ENCODE measurements around the gene FGD2.
"Not testable (repeated sequence)": the region's sequence is repeated elsewhere in the genome, so short reads cannot be mapped to it uniquely, and the experiment has no call there.

The FGD2 gene

DNA sequence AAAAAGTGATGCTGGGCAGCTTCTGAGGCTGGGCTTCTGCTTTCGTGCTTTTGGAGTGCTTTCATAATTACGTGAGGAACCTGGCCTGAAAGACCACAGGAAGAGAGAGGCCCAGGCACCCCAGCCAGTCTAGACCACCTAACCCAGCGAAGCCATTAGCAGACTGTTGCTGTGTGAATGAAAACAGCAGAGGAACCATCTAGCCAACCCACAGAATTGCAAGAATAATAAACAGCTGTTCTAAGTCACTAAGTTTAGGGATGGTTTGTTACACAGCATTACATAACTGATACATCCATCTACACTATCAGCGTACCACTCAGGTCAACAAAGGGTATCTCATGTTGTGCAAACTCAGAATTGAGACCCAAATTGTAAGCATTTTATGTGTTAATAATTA is 34.5 kb downstream of the FGD2 start:
- no peak for DNase-seq (ENCODE audit: low read depth)

DNA sequence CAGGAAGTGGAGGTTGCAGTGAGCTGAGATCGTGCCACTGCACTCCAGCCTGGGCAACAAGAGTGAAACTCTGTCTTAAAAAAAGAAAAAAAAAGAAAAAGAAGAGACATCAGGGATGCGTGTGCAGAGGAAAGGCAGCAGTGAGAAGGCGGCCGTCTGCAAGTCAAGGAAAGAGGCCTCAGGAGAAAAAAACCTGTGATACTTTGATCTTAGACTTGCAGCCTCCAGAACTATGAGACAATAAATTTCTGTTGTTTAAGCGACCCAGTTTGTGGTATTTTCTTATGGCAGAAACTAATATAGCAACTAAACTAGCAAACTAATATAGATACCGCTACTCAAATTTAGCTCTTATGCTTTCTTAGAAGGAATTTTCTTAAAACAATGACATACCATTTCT is 36.1 kb downstream of the FGD2 start:
- no peak for DNase-seq (ENCODE audit: low read depth)

DNA sequence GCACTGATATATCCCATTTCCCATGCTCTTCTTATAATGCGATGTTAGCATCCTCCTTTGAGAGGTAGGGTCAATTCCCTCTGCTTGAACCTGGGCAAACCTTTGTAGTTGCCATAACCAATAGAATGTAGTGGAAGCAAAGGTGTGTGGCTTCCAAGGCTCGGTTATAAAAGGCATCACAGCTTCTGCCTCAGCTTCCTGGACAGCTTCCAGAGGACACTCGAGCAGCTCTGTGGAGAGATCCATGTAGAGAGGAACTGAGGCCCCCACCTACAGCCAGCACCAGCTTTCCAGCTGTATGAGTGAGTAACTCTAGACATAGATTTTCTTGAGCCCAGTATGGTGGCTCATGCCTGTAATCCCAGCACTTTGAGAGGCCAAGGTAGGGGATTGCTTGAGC is 36.7 kb downstream of the FGD2 start:
- no peak for DNase-seq (ENCODE audit: low read depth)

DNA sequence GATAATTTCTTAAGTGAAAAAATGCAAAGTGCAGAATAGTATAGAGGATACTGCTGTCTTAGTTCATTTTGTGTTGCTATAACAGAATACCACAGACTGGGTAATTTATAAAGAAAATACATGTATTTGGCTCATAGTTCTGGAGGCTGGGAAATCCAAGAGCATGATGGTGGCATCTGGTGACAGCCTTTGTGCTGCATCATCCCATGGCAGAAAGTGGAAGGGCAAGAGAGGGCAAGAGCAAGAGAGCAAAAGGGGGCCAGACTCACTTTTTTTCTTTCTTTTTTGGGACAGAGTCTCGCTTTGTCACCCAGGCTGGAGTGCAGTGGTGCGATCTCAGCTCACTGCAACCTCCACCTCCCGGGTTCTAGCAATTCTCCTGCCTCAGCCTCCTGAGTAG is 37.6 kb downstream of the FGD2 start:
- not testable (repeated sequence) for DNase-seq (ENCODE audit: low read depth)

DNA sequence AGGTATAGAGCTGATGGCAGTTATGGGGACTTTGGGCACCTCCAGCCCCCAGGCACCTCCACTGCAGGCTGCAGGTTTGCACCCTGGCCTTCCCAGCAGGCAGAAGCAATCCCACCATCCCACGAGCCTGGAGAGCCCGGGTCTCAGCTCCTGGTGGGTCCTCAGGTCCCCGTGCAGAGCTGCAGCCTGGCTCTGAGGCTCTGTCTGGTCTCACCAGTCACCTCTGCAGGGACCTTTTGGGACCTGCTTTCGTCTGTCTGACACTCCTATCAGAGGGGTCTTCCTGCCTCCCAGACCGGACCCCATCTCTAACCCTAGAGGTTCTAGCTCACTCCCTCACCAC is 41.9 kb downstream of the FGD2 start:
- no peak for DNase-seq (ENCODE audit: low read depth)

DNA sequence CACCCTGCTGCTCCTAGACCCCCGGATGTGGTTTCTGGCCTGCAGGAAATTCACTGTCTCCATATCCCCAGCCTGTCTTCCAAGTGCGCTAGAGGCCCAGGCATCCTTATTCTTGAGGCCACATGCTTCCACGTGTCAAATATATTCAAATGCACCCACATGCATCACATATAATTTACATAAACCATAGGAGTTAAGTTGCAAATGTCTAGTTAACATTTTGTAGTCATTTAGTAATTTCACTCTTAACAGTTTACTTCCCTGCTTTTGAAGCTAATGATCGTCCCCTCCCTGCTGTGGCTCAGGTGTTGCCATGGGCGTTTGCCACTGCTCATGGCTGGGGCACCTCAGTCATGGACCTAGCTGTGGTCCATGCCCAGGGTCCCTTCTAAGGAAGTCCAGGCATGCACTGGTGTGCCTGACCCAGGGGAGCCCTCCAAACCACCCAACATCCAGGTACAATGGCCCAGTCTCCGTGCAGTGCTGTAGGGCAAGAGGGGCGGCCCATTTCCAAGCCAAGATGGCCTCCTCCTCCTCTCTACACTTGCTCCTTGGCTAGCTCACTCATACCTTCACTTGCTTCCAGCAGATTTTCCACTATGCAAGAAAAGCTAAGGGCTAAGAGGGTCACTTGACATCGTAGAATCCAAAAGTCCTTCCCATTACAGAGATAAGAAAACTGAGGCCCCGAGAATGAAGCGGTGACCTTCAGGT is 42.4 kb downstream of the FGD2 start:
- DNase-seq (ENCODE audit: low read depth), result no peak

DNA sequence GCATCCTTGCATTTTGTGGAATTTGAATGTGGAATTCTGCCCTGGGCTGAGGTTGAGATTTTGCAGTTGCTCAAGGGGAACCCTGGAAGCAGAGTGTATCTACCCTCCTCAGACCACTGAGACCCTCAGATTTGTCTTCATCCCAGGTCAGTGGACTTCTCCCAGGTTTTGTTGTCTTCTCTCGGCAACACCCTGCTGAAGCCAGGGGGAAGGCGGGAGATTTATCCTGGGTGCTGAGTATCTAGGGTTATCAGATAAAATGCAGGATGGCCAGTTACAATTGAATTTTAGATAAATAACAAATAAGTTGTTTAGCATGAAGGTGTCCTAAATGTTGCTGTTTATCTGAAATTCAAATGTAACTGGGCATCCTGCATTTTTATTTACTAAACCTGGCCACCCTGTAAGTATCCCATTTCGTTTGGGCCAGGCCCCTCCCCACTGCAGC is 43.0 kb downstream of the FGD2 start:
- no peak for DNase-seq (ENCODE audit: low read depth)

DNA sequence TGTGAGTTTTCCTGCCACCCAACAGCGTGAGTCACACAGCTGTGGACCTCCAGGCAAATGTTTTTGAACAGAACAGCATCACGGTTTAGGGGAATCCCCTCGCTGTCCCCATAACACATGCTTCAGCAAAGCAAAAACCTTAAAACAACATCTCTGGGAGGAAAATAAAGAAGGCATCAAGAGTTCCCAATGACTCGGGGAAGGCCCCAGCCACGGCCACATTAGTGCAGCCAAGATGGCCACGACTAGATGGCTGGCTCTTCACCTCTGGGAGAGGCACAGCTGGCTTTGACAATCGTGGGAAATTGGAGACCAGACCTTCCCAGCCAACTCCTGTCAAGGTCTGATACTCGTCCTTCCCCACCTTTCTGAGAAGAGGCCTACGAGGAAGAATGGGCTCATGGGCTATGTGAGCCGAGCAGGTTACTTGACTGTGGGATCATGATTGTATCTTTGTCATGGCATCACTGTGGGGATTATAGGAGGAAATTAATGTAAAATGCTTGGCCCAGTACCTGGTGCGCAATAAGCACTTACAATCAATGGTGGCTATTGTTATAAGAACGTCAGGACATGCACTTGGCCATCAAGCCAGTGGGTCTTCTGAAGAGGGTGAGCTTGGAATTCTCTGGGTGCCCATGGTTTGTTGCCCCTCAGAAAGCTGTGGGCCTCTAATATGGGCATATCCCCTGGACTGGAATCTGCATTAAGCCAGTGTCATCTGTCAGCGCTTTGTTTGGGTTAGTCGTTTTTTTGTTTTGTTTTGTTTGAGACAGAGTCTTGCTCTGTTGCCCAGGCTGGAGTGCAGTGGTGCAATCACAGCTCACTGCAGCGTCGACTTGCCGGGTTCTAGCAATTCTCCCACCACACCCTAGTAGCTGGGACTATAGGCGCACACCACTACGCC is 43.6 kb downstream of the FGD2 start:
- peak; percentile 37 for DNase-seq (ENCODE audit: low read depth)

DNA sequence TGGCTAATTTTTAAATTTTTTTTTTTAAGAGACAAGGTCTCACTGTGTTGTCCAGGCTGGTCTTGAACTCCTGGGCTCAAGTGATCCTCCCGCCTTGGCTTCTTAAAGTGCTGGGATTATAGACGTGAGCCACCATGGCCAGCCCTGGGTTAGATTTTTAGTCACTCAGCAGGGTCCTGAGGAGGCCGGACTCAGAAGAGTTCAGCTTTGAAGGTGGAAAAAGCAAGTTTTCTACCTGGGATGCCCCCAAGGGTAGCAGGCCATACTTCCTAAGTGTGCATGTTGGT is 44.2 kb downstream of the FGD2 start:
- no peak for DNase-seq (ENCODE audit: low read depth)

DNA sequence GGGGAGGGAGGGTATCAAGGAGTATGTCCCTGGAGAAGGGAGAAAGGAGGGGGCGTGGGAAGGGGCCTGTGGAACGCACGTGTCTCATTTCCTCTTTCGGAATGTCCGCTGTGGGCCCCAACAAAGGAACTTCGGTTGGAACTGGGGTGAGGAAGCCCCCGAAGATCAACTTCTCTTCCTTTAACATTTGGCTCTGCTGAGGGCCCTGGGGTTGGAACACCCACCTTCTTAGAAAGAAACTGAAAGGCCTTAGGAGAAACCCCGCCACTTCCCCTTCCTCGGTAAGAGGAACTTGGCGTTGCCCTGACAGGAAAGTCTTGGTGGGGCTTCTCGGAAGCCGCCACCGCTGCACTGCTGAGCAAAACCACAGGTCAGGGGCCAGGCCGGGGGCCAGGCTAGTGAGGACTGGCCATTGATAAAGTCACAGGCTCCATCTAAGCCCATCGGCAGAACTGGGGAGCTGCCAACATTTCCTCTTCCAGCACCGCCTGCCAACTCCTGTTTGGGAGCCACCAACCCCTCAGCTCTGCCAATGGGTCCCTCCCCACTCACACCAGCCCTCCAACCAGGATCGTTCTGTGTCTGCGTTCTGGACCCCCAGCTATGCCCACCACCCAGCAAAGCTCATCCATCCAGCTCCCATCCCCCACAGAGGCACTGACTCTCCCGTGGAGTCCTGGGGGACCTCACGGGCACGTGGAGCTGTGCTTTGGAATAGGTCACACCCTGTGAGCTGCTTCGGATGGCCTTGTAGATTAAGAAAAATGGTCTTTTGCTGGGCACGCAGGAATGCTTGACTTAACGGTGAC is 44.8 kb downstream of the FGD2 start:
- DNase-seq (ENCODE audit: low read depth), result no peak

DNA sequence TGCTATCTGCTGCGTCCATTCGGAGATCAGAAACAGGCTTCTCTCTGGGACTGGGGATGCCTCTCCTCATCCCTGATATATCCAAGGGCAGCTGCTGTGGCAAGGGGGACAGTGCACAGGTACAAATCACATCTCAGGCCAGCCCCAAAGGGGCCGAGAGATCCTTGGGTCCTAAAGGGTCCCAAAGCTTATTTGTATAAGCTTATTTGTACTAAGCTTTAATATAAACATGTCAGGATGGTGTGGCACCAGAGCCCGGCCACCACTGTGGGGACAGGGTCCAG is 45.3 kb downstream of the FGD2 start:
- DNase-seq (ENCODE audit: low read depth), result no peak

DNA sequence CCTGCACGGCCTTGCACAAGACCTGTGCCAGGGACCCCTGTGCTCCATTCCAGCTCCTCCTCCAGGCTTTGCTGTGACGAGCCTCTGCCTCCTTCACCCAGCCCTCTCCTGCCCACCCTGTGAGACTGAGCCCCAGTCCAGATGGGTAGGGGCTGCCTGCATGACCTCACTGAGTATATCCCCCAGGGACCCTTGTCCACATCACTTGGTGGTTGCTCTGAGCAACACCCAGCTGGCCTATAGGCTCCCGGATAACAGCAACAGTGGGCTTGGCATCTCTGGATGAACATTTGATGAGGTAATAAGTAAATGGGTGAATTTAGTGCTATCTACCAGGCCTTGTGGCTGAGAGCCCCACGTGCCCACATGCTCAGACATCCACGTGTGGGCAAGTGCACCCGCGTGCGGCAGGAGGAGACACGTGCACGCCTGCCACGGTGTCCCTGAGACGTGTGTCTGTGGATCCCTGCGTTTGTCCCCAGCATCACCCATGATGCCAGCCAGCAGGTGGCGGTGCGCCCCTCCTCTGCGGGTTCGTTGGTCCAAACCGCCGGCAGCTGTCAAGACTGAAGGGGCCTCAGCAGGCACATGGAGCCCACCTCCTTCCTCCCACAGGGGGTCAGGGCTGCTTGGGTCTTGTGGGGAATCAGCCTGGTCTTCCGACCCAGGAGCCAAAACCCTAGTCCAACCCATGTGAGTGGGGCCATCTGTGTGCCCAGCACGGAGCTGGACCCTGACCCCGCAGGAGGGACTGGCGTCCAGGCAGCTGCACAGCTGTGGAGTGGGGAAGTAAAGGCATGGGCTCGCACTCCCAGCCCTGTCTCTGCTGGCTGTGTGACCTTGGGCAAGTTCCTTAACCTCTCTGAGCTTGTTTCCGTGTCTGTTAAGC is 45.9 kb downstream of the FGD2 start:
- peak; percentile 38 for DNase-seq (ENCODE audit: low read depth)

DNA sequence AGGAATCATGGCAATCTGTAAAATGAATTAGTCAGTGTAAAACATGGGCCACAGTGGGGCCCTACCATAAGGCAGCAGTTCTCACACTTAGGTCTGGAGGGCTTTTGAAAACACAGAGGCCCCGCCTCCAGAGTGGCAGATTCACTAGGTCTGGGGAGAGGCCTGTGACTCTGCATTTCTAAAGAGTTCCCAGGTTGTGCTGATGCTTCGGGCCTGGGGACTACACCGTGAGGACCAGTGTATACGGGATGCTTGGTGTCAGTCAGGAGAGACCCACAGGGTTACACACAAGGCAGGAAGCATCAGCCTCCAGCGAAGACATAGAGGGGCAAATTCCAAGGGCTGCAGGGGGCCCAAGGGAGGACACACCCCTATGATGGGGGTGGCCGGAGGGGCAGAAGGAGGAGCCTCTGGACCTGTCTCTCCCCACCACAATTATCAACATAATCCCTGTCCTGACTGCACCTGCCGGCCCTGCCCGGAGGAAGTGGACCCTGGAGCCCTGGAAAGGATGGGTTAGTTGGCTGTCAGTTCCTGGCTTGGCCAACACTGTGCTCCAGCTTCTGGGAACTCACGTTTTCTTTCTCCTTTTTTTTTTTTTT is 46.7 kb downstream of the FGD2 start:
- DNase-seq (ENCODE audit: low read depth), result no peak

DNA sequence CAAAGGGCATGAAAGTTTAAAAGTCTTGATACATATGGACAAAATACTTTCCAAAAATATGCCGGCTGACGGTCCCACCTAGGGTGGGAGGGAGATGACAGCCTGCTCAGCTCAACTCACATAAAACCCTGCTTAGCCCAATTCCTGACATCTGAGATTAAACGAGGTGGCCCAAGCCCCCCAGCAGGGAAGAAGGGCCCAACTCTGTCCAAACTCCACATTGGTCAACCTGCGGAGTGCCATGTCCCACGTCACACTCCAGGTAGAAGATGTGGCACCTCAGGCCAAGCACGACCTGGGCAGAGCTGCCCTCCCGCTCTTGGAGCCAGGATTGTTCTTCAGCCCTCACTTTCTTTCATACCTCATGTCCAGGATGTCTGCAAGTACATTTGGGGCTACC is 48.2 kb downstream of the FGD2 start:
- DNase-seq (ENCODE audit: low read depth), result no peak

DNA sequence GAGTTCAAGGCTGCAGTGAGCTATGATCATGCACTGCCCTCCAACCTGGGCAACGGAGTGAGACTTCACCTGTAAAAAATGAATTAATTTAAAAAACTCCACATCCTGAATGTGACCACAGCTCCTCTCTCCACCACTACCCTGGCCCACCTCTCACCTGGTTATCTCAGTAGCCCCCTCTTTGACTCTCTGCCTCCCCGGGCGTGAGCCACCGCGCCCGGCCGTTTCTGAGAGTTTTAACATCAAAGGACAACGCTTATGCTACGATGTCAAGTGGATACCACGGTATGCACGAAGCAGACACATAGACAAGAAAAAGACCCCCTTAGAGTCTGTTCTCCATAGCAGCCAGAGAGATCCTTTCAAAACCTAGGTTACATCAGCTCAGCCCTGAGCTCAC is 48.7 kb downstream of the FGD2 start:
- DNase-seq (ENCODE audit: low read depth), result no peak

DNA sequence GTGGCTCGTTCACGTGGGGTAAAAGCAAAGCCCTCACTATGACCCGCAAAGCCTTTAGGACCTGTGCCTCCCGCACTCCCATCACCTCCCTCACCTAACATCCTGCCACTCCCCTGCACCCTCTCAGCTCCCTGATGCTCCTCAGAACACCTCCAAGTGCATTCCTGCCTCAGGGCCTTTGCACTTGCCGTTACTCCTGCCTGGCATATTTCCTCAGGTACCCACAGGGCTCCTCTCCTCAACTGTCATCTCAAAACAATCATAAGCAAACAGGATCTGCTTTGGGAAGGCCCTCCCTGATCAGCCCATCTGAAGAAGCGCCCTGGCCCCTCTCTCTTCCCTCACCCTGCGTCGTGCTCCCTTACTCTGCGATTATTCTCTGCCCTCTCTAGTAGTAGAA is 49.1 kb downstream of the FGD2 start:
- DNase-seq (ENCODE audit: low read depth), result no peak

DNA sequence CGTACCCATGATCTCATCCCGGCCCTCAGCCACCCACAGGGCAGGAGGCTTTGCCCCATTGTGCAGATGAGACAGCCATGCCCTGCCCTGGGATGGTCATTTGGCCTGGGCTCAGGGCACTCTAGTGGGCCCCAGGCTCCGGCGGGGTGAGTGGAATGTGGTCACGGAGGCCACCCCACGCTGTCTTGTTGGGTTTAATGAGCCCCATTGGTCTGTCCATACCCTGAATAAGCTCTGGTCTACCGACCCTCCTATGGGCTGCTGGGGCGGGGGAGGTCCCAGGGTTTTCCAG is 50.6 kb downstream of the FGD2 start:
- no peak for DNase-seq (ENCODE audit: low read depth)

DNA sequence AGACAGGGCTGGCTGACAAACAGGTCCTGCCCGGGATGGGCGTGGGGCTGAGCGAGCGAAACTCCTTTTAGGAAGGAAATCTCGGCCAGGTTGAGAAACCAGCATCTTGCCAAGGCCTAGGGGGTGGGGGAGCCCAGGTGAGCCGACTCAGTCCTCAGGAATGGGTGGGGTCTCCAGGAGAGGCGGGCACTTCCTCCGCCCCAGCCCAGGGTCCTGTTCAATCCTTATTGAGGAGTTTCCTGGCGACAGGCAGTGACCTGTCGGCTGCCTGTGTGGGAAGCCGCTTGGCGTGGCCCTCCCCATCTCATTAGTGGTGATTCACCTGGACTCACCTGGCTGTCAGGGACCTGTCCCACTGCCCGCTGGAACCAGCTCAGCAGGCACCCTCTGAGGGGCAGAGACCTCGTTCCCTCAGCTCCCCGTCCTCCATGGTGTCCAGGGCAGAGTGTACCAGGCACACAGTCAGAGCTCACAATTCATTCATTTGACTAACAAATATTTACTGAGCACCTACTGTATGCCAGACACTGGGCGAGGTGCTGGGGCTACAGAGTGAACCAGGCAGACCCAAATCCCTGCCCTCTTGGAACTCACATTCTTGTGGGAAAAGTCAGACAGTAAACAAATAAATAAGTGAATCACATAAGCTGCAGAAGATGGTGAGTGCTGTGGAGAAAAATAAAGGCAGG is 51.1 kb downstream of the FGD2 start:
- no peak for DNase-seq (ENCODE audit: low read depth)

DNA sequence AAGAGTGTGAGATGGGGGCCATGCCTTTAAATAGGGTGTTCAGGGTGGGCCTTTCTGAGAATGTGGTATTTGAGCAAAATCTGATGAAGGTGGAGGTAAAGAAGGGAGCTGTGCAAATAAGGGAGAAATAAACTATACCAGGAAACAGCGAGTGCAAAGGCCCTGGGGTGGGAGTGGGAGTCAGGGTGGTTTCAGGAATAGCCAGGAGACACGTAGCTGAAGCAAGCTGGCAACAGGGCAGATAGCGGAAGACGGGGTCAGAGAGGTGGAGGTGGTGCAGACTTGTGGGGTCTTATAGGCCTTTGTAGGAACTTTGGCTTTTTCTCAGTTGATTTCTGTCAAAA is 51.6 kb downstream of the FGD2 start:
- DNase-seq (ENCODE audit: low read depth), result no peak

DNA sequence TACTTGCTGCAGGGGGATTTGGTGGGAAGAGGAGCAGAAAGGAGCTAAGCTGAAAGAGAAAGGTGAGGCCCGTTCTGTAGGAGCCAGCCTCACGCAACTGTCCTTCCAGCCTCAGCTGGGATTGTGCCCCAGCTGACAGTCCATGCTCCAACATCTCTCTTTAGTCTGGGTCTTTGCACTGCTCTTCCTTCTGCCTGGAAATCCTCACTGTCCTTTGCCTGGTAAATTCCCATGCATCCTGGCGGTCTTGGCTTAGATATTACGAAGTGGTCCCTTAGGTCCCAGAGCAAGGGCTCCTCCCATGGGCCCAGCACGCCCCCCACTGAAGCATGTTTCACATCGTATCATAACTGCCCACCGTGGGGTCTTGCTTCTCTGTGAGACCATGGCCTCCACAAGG is 52.2 kb downstream of the FGD2 start:
- no peak for DNase-seq (ENCODE audit: low read depth)

DNA sequence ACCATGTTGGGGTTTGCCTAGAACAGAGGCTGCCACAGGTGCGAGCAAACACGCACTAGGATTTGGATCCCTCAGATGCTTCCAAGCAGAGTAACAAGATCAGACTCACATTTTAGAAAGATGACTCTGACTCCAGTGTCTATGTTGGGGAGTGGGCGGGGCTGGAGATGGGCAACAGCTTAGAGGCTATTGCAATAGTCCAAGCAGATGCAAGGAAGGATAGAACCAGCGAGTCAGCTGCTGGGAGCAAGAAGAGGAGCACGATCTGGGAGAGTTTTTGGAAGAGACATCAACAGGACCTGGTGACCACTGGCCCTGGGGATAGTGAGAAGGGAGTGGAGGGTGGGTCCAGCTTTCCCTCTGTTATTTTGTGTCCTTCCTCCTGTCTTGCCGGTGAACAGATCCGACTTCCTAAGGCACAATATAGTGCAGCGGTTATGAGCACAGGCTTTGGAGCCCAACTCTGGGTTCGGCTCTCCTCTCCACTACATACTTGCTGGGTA is 52.7 kb downstream of the FGD2 start:
- no peak for DNase-seq (ENCODE audit: low read depth)

Measured in GM04504 (cell line).